ENCODE measurements around the gene ARHGAP45.

DNA sequence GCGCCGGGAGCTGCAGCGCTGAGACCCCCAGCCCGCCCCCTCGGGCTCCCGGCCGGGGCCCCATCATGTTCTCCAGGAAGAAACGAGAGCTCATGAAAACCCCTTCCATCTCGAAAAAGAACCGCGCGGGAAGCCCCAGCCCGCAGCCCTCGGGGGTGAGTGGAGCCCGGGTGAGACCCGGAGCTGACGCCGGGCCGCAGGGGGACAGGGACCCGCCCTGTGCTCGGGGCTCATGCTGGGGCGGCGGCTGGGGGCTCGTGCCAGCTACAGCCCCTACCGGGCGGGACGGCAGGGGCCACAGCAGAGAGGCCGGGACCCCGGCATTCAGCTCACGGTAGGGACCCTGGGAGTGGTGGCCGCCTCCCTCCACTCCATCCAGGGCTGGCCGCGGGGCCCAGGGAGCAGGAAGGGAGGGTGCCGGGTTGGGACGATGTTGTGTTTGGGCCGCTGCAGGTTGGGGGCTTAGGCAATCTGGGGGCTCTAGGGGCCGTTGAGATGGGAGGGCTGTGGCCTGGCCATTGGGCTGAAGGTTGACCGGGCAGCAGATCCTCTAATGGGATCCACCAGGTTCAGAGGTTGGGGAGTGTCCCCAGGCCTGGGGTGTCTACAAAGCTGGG is 482 bp downstream of the ARHGAP45 start:
- no peak for TF ChIP-seq POLR2A (IDR thresholded peaks at IDR 0.05)
- TF ChIP-seq, protein P1, sequence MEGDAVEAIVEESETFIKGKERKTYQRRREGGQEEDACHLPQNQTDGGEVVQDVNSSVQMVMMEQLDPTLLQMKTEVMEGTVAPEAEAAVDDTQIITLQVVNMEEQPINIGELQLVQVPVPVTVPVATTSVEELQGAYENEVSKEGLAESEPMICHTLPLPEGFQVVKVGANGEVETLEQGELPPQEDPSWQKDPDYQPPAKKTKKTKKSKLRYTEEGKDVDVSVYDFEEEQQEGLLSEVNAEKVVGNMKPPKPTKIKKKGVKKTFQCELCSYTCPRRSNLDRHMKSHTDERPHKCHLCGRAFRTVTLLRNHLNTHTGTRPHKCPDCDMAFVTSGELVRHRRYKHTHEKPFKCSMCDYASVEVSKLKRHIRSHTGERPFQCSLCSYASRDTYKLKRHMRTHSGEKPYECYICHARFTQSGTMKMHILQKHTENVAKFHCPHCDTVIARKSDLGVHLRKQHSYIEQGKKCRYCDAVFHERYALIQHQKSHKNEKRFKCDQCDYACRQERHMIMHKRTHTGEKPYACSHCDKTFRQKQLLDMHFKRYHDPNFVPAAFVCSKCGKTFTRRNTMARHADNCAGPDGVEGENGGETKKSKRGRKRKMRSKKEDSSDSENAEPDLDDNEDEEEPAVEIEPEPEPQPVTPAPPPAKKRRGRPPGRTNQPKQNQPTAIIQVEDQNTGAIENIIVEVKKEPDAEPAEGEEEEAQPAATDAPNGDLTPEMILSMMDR (IDR thresholded peaks at IDR 0.05), result no peak
- no peak for TF ChIP-seq EP300 (IDR thresholded peaks at IDR 0.05)

Data from tibial nerve (tissue), 4 donors.